Urinary bladder (tissue), 4 donors: ENCODE data around the gene MRO. TPM values are rescaled to one million over a fixed set of nuclear protein-coding genes. Genes with fewer than 3 reads are reported as not detected.

Experiments
- DNase-seq: peaks from one replicate; pipeline ENCODE4 v3.0.0-alpha.2; 2015; ENCODE audit errors: extremely low spot score
- H3K27ac ChIP-seq: one replicate; pipeline ENCODE4 v1.5.1; 2013; ENCODE audit warnings: low read depth, mild to moderate bottlenecking, moderate library complexity
- H3K36me3 ChIP-seq: one replicate; pipeline ENCODE4 v1.6.1; 2013; ENCODE audit warnings: mild to moderate bottlenecking, moderate library complexity; ENCODE audit not compliant: insufficient read depth
- H3K4me1 ChIP-seq: one replicate; pipeline ENCODE4 v1.6.1; 2013; ENCODE audit warnings: mild to moderate bottlenecking, moderate library complexity; ENCODE audit not compliant: insufficient read depth
- H3K4me3 ChIP-seq: one replicate; pipeline ENCODE4 v1.5.1; 2013; ENCODE audit warnings: low read depth, low read length
- WGBS: extraction: QIAGEN DNeasy Blood & Tissue Kit; methylation state at CpG from one replicate; pipeline ENCODE4 v1.1.7; 2013; 5-methylcytosine and 5-hydroxymethylcytosine counted together
- polyA plus RNA-seq: library from polyadenylated mRNA; stranded (reverse); fragments of 200-250 nt; gene quantifications from one replicate; pipeline ENCODE4 v1.2.3, GENCODE V29; 2013
- total RNA-seq: library from RNA; depleted of rRNA; stranded (reverse); fragments of >200 nt; gene quantifications from one replicate; pipeline ENCODE4 v1.2.3, GENCODE V29; 2014
- donor health status: healthy with polysubstance abuse.
- donor health status: healthy.

The MRO gene
- total and polyA plus RNA-seq, 2 donors, result 0.90 to 1.2 TPM

GRCh38 chr18:50754297-50754696 is 65.5 kb downstream of the MRO start:
- no peak for DNase-seq
- Histone ChIP-seq H3K4me3 (no peak overlapping the region), H3K4me1 (no peaks in the 10 kb centered on the region), H3K27ac (no peak overlapping the region), H3K36me3 (no peaks in the 10 kb centered on the region)
- 90% methylated on average over 3 of the region's 3 CpGs for WGBS

- H3K27ac ChIP-seq, result no peak overlapping the region
- DNase-seq, result no peak
- WGBS, result 32% methylated on average over 1 of the region's 1 CpG
These were observed 66.5 kb downstream of the MRO start for GRCh38 chr18:50753311-50753710.

GRCh38 chr18:50751947-50752346 is 67.9 kb downstream of the MRO start:
- Histone ChIP-seq H3K4me1 (no peaks in the 10 kb centered on the region), H3K4me3 (no peak overlapping the region)
- 93% methylated on average over 1 of the region's 1 CpG for WGBS

More at GRCh38 chr18:50753311-50753710, 66.5 kb downstream of the MRO start:
- Histone ChIP-seq H3K4me3 (no peak overlapping the region), H3K36me3 (no peaks in the 10 kb centered on the region), H3K4me1 (no peaks in the 10 kb centered on the region)

GRCh38 chr18:50751490-50751889 is 68.3 kb downstream of the MRO start:
- Histone ChIP-seq H3K27ac (no peak overlapping the region), H3K4me3 (no peak overlapping the region), H3K4me1 (no peaks in the 10 kb centered on the region), H3K36me3 (no peaks in the 10 kb centered on the region)
- WGBS, result 48% methylated on average over 5 of the region's 5 CpGs
- DNase-seq, result no peak

More at GRCh38 chr18:50751947-50752346, 67.9 kb downstream of the MRO start:
- no peak for DNase-seq
- H3K27ac ChIP-seq, result no peak overlapping the region
- H3K36me3 ChIP-seq, result no peaks in the 10 kb centered on the region

GRCh38 chr18:50750546-50750945 is 69.3 kb downstream of the MRO start:
- WGBS, result 86% methylated on average over 2 of the region's 2 CpGs
- no peaks in the 10 kb centered on the region for H3K36me3 ChIP-seq
- no peak overlapping the region for H3K27ac ChIP-seq
- no peaks in the 10 kb centered on the region for H3K4me1 ChIP-seq
- no peak overlapping the region for H3K4me3 ChIP-seq
- no peak for DNase-seq

GRCh38 chr18:50749945-50750344 is 69.9 kb downstream of the MRO start:
- no peak for DNase-seq
- no peak overlapping the region for H3K4me3 ChIP-seq
- H3K36me3 ChIP-seq, result no peaks in the 10 kb centered on the region
- 77% methylated on average over 4 of the region's 4 CpGs for WGBS
- H3K4me1 ChIP-seq, result no peaks in the 10 kb centered on the region
- no peak overlapping the region for H3K27ac ChIP-seq

GRCh38 chr18:50749421-50749820 is 70.4 kb downstream of the MRO start:
- H3K4me3 ChIP-seq, result no peak overlapping the region
- H3K36me3 ChIP-seq, result no peaks in the 10 kb centered on the region
- DNase-seq, result no peak
- H3K27ac ChIP-seq, result no peak overlapping the region
- no peaks in the 10 kb centered on the region for H3K4me1 ChIP-seq
- 88% methylated on average over 5 of the region's 5 CpGs for WGBS

GRCh38 chr18:50748243-50749229 is 71.3 kb downstream of the MRO start:
- peak; percentile 20 for DNase-seq
- Histone ChIP-seq H3K4me3 (no peak overlapping the region), H3K27ac (no peak overlapping the region), H3K36me3 (no peaks in the 10 kb centered on the region), H3K4me1 (no peaks in the 10 kb centered on the region)
- WGBS, result 35% methylated on average over 9 of the region's 9 CpGs

- WGBS, result 47% methylated on average over 1 of the region's 1 CpG
- Histone ChIP-seq H3K36me3 (no peaks in the 10 kb centered on the region), H3K27ac (no peak overlapping the region), H3K4me1 (no peaks in the 10 kb centered on the region), H3K4me3 (no peak overlapping the region)
- no peak for DNase-seq
These were observed 72.0 kb downstream of the MRO start for GRCh38 chr18:50747849-50748242.

- H3K36me3 ChIP-seq, result no peaks in the 10 kb centered on the region
- DNase-seq, result no peak
- H3K4me1 ChIP-seq, result no peaks in the 10 kb centered on the region
- no peak overlapping the region for H3K27ac ChIP-seq
- no peak overlapping the region for H3K4me3 ChIP-seq
- 51% methylated on average over 5 of the region's 5 CpGs for WGBS
These were observed 73.9 kb downstream of the MRO start for GRCh38 chr18:50745945-50746344.

Other genes with a start within 250 kb of the MRO start
- 66.0 TPM for gene ME2, start 59.1 kb upstream of the MRO start, total RNA-seq
- gene ME2, start 59.1 kb upstream of the MRO start, polyA plus RNA-seq, result 30.9 TPM
- 7.3 TPM for gene ELAC1, start 148.0 kb upstream of the MRO start, total RNA-seq
- 6.9 TPM for gene ELAC1, start 148.0 kb upstream of the MRO start, polyA plus RNA-seq
- gene SMAD4, start 210.2 kb upstream of the MRO start, total RNA-seq, result 108 TPM
- gene SMAD4, start 210.2 kb upstream of the MRO start, polyA plus RNA-seq, result 58.1 TPM